Posterior vena cava (tissue), 2 donors: ENCODE results near the gene RPL11. TPM values are rescaled to one million over a fixed set of nuclear protein-coding genes. Genes with fewer than 3 reads are reported as not detected.
"Not testable (repeated sequence)": the region's sequence is repeated elsewhere in the genome, so short reads cannot be mapped to it uniquely, and the experiment has no call there.

Experiments used
- DNase-seq: peaks from one replicate; pipeline ENCODE4 v3.0.0-alpha.2; 2020; ENCODE audit warnings: low spot score
- intact Hi-C, 2 donors: fragments of 100-400 bp; cut with DNase I; formaldehyde crosslinking; loops; one replicate each; pipeline versions ENCODE4 v1.14.1 to v1.14.2; 2022 to 2023
- total RNA-seq, 2 donors: library from RNA; stranded (reverse); fragmentation: NEBNext Ultra II Directional; extraction: Animal tissue kit (Norgen Biotek cat#: 25700); gene quantifications; one replicate each; pipeline ENCODE4 v1.2.1, GENCODE V29; 2021
- donor health status: DM: yes; HTN: yes; CAD: no.
- donor health status: DM: yes; HTN: yes; CAD: no.

The RPL11 gene
- total RNA-seq, 2 donors from 2014 or later: 706 to 724 TPM

DNA sequence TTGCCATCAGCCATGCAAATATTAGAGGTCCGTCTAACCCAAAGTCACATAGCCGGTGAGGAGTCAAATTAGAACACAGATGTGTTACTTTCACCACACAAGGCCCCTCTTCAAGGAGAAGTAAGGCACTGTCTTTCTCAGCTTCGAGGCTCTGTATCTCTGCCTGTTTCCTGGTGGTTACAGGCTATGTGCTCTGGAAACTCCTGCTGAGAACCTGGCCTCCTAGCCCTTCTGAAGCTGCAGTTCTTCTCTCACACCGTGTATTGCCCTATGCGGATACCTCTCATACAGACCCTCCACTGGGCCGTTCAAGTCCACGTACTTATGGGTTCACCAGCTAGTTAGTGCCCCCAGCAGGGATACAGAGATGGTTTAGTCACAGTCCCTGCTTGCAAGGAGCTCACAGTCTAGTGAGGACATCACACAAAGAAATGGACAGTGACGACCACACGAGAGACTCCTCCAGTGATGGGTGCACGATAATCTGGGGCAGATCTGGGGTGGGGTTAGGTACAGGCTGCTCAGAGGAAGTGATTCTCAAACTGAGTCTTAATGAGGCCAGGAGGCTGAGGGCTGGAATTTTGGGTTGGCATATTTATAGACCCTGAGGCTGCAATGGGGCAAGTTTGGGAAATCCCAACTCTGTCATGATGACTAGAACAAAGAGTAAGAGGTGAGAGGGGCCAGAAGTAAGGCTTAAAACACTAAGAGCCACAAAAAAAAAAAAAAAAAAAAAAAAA lies 28.8 kb downstream of the RPL11 start:
- intact Hi-C loops: no loop called here
- DNase-seq: no peak

DNA sequence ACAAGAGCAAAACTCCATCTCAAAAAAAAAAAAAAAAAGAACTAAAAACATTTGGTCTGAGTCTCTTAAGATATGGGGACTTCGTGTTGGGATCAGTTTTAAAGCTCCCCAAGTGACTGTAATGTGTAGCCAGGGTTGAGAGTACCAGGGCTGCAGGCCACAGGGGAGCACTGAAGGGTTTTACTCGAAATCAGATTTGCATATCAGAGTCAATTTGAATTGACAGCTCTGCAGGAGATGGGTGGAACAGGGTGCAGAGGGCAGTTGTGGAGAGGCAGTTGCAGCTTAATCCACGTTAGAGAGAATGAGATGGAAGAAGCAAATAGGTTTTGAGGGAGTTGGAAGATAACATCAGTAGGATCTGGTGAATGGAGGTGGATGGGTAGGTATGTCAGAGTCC lies 31.0 kb downstream of the RPL11 start:
- DNase-seq: no peak
- intact Hi-C loops: no loop called here

DNA sequence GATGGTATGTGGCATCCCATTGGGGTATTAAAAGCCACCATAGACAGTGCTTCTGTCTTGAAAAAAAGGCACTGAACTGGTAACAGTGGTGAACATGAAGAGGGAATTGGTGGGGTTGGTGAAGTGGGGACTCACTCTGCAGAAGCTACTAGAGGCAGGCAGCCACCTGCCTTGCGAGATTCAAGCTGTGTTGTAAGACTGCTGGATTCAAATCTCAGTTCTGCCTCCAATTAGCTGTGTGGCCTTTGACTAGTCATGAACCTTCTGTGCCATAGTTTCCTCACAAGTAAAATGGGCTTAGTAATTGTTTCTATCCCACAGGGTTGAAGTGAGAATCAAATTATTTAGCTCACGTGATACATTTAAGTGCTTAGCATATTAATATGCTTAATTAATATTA lies 35.1 kb downstream of the RPL11 start:
- DNase-seq: no peak
- intact Hi-C loops: no loop called here

DNA sequence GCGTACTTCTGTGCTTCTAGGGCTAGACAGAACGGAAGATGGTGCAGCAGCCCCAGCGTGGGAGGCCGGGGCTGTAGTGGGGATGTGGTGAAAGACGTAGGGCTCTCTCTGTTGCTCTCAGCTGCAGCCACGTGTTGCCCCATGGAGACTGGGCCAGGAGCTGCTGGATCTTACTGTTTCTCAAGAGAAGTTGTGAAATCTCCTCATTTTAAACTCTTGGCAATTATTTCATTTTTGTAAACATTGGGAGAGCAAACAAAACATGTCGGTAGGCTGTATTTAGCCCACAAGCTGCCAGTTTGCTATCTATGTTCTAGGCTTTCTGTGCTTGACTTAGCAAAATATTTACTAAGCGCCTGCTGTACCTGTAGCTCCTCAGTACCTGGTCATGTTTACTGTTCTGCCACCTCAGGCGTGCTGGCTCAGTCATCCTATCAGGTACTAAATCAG lies 35.8 kb downstream of the RPL11 start:
- DNase-seq: peak; percentile 87
- intact Hi-C loops: no loop called here

DNA sequence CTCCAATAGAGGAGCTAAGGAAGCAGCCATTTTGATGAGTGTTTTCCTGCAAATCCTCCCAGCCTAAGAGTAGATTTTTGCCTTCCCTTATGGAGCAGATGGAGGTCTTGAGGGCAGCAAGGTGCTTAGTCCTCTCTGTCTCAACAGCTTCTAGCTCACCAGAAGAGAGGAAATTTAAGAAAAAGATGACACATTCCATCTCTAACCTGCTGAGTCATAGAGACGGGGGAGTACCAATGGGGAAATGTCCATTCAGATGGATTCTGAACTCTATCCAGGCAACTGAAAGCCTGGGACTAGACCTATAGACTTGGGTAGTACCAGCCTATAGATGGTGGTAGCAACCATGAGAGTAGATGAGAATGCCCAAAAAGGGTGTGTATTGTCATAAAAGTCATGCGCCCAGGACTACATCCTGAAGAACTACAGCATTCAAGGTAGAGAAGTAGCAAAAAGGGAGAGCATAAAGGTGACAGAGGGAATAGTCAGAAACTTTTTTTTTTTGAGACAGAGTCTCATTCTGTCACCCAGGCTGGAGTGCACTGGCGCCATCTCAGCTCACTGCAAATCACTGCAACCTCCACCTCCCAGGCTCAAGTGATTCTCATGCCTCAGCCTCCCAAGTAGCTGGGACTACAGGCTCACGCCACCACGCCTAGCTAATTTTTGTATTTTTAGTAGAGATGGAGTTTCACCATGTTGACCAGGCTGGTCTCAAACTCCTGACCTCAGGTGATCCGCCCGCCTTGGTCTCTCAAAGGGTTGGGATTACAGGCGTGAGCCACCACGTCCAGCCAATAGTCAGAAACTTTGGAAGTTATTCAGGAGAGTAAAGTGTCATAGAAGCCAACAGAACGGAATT lies 41.0 kb downstream of the RPL11 start:
- intact Hi-C loops: no loop called here
- DNase-seq: no peak

DNA sequence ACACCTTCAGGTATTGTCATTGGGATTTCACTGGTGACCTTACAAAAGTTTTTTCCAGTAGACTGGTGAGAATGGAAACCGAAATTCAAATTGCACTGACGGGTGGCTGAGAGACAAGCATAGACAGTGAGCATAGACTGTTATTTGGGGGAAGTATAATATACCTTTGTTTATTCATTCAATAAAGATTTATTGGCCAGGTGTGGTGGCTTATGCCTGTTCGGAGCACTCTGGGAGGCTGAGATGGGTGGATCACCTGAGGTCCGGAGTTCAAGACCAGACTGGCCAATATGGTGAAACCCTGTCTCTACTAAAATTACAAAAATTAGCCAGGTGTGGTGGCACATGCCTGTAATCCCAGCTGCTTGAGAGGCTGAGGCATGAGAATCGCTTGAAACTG lies 41.7 kb downstream of the RPL11 start:
- DNase-seq, intact Hi-C loops: not testable (repeated sequence)

DNA sequence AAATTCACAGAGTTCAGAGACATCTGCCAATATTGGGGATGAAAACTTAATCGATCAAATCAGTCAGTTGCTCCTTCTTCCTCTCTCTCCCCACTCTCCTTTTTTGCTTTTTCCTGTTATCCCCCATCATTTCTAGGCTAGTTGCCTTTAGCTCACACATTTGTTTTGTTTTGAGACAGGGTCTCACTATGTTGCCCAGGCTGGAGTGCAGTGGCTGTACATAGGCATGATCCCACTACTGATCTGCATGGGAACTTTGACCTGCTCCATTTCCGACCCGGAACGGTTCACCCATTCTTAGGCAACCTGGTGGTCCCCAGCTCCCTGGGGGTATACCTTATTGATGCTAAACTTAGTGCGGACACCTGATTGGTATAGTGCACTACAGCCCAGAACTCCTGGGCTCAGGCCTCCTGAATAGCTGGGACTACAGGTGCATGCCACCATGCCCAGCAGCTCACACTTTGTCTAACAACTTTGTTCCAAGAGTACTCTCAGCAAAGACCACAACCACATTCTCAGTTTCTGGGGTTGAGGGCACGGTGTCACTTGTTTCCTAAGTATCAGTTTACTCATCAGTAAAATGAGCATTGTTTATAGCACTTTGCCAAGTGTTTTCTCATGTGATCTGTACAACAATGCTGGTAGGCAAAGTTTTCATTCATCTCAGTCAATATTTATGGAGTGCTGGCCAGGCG lies 45.0 kb downstream of the RPL11 start:
- DNase-seq: no peak
- intact Hi-C loops: no loop called here

DNA sequence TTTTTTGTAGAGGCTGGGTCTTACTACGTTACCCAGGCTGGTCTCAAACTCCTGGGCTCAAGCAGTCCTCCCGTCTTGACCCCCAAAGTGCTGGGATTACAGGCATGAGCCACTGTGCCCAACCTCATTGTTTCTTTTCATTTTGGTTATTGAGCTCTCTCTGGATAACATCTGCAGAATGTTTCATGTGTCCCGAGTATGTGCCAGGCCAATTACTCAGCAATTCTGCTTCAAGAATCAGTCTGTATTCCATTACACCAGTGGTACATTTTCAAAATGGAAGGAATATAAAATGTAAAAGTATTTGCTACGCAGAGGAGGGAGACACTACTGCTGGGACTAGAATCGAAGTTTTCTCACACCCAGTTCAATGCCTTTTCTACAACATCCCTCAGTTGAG lies 50.0 kb downstream of the RPL11 start:
- DNase-seq: no peak
- intact Hi-C loops: no loop called here

DNA sequence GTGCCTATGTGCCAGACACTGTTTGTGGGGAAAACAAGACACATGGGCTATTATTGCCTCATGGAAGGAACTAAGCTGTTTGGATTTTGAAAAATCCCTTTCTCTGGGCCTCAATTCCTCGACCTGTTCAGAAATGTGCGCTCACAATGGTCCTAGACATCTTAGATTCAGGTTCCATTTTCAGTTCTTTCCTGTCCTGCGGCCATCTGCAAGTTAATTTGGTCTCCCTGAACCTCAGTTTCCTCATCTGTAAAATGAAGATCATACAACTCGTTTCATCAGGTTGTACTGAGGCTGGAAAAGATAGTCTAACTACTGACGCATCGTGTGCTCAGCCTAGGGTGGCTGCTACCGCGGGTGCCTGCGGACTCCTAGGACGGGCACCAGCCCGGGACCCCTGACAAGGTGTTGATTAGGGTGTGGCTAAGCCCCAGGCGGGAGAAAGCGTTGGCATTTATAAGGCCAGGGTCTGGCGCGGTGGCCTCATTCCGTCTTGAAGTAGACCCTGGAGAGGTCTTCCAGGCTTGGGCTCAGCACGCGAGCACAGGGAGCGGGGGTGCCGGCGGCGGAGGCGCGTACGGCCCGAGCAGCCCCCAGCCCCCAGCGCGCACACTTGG lies 51.2 kb downstream of the RPL11 start:
- intact Hi-C loops: no loop called here
- DNase-seq: peak; percentile 83

DNA sequence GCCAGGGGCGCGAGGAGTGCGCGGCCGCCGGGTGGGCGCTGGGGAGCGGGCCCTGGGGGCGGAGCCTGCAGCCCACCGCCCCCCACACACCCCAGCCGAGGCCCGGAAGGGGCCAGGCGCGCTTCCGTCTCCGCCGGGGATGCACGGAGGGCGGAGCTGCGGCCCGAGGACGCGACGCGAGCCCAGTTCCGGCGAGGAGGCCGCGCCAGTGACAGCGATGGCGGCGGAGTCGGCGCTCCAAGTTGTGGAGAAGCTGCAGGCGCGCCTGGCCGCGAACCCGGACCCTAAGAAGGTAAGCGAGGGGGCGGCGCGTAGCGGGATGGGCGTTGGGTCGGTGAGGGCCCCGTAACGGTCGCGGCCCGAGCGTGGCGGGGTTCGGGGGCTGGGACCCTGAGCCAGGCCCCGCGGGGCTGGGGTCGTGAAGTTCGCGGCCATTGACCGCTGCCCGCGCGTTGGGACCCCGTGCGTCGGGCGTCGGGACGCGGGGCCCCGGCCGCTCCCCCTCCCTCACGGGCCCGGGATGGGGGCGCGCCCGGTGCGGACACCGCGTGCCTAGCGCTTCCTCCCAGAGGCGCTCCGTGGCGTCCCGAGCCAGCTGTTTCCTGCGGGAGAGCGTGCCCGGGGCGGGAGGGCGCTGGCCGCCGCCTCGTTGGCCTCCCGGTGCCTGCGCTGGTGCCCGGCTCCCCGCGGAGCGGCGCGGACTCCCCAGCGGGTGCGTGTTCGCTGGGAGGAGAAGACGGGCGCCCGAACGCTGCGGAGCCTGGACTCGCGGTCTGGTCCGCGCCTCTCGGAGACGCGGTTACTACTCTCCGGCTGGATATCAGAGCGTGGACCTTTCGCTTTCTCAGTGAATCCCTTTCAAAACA lies 51.9 kb downstream of the RPL11 start, which contains the start of gene ELOA:
TSS of gene ELOA (plus strand) at position 185 of the 866 bp plus-strand sequence. CDS start at position 218, 33 bp downstream.
- peak; percentile 94 for DNase-seq
- intact Hi-C loops: no loop called here

DNA sequence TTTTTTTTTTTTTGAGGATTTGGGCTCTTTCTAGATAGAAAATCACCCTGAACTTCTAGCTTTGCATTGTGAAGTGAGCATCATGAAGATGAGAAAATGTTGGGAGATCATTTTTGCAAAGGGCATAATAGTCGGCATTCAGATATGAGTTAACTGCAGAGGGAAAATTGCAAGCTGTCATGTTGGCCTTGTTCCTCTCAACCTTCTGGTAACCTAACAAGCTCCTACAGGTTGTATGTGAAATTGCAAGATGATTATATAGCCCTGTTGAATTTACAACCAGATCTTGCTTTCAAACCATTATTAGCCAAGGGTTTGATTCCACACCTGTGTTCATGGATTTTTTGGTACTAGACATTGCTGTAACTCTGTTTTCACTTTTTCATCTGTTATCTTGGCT lies 53.9 kb downstream of the RPL11 start:
- DNase-seq: no peak
- intact Hi-C loops: no loop called here

Other genes starting within 250 kb of the RPL11 start
- 10 to 100 TPM; 37.8 to 51.4 TPM for gene ASAP3, start 207.6 kb upstream of the RPL11 start, total RNA-seq
- gene E2F2, start 160.6 kb upstream of the RPL11 start, total RNA-seq: under 1 TPM; 0.24 to 0.46 TPM
- gene ID3, start 132.3 kb upstream of the RPL11 start, total RNA-seq: 100 to 1,000 TPM; 190 to 243 TPM
- 10 to 100 TPM; 34.4 to 34.8 TPM for gene ELOA, start 51.7 kb downstream of the RPL11 start, total RNA-seq
- 10 to 100 TPM; 35.6 to 40.4 TPM for gene PITHD1, start 86.6 kb downstream of the RPL11 start, total RNA-seq
- gene LYPLA2, start 99.3 kb downstream of the RPL11 start, total RNA-seq: 10 to 100 TPM; 21.1 to 21.8 TPM
- gene GALE, start 108.9 kb downstream of the RPL11 start, total RNA-seq: 10 to 100 TPM; 15.2 to 18.4 TPM
- gene HMGCL, start 133.6 kb downstream of the RPL11 start, total RNA-seq: 10 to 100 TPM; 23.1 to 27.4 TPM
- gene FUCA1, start 176.5 kb downstream of the RPL11 start, total RNA-seq: 10 to 100 TPM; 13.8 to 27.9 TPM
- gene CNR2, start 221.6 kb downstream of the RPL11 start, total RNA-seq: under 1 TPM; 0.05 to 0.14 TPM